Loucy (cell line): ENCODE results near the gene FOXP1.
"Not testable (repeated sequence)": the region's sequence is repeated elsewhere in the genome, so short reads cannot be mapped to it uniquely, and the experiment has no call there.

ENCODE experiments used
- H2AFZ ChIP-seq: fragments of 200-600 bp; sonication (generic); 2 replicates; pipeline ENCODE4 v1.6.0; 2016; ENCODE audit warnings: antibody characterized with exemption, mild to moderate bottlenecking, low read length, moderate library complexity
- H3F3A ChIP-seq: fragments of 200-600 bp; 2 replicates; pipeline ENCODE4 v1.6.0; 2016; ENCODE audit warnings: antibody characterized with exemption, low read depth, mild to moderate bottlenecking
- H3K27me3 ChIP-seq: fragments of 200-600 bp; sonication (generic); 2 replicates; pipeline ENCODE4 v1.6.1; 2014; ENCODE audit warnings: low read length, mild to moderate bottlenecking; ENCODE audit not compliant: insufficient read depth, poor library complexity, severe bottlenecking
- H3K36me3 ChIP-seq: fragments of 200-600 bp; sonication (generic); 2 replicates; pipeline ENCODE4 v1.6.1; 2016; ENCODE audit warnings: low read length; ENCODE audit not compliant: insufficient read depth
- H3K4me1 ChIP-seq: fragments of 200-600 bp; sonication (generic); 2 replicates; pipeline ENCODE4 v1.5.1; 2014; ENCODE audit warnings: low read length, mild to moderate bottlenecking; ENCODE audit not compliant: insufficient read depth, poor library complexity, severe bottlenecking
- H3K4me2 ChIP-seq: fragments of 200-600 bp; sonication (generic); 2 replicates; pipeline ENCODE4 v1.6.0; 2014; ENCODE audit warnings: antibody characterized with exemption, low read length, low read depth, mild to moderate bottlenecking; ENCODE audit not compliant: poor library complexity, severe bottlenecking
- H3K4me3 ChIP-seq: fragments of 200-600 bp; sonication (generic); 2 replicates; pipeline ENCODE4 v1.5.1; 2014; ENCODE audit warnings: low read length, mild to moderate bottlenecking, mixed read lengths; ENCODE audit not compliant: poor library complexity, severe bottlenecking
- H3K79me2 ChIP-seq: fragments of 200-600 bp; sonication (generic); 2 replicates; pipeline ENCODE4 v1.6.1; 2014; ENCODE audit warnings: low read length; ENCODE audit not compliant: insufficient read depth
- H3K9ac ChIP-seq: fragments of 200-600 bp; sonication (generic); 2 replicates; pipeline ENCODE4 v1.6.0; 2014; ENCODE audit warnings: mild to moderate bottlenecking, low read depth, low read length, moderate library complexity; ENCODE audit not compliant: poor library complexity, severe bottlenecking
- H3K9me2 ChIP-seq: fragments of 200-600 bp; sonication (generic); replicated peaks from 2 replicates; pipeline ENCODE4 v1.6.1; 2016; ENCODE audit warnings: low read depth, low read length, mixed read lengths
- H3K9me3 ChIP-seq: fragments of 200-600 bp; sonication (generic); 2 replicates; pipeline ENCODE4 v1.6.1; 2014; ENCODE audit warnings: mild to moderate bottlenecking, antibody characterized with exemption, low read length, low read depth; ENCODE audit not compliant: insufficient read depth
- H4K20me1 ChIP-seq: fragments of 200-600 bp; sonication (generic); 2 replicates; pipeline ENCODE4 v1.6.0; 2014; ENCODE audit warnings: antibody characterized with exemption, low read length, mild to moderate bottlenecking; ENCODE audit not compliant: insufficient read depth, poor library complexity, severe bottlenecking
- EZH2phosphoT487 ChIP-seq: fragments of 200-600 bp; IDR thresholded peaks from 2 replicates; pipeline ENCODE4 v1.6.1; 2018; ENCODE audit warnings: antibody characterized with exemption, mild to moderate bottlenecking, moderate library complexity, borderline replicate concordance
- TF ChIP-seq, protein P1 (sequence below): fragments of 200-600 bp; sonication (generic); conservative IDR thresholded peaks from 2 replicates; pipeline ENCODE4 v1.5.1; 2014; ENCODE audit warnings: mild to moderate bottlenecking, antibody characterized with exemption, low read length

The FOXP1 gene

DNA sequence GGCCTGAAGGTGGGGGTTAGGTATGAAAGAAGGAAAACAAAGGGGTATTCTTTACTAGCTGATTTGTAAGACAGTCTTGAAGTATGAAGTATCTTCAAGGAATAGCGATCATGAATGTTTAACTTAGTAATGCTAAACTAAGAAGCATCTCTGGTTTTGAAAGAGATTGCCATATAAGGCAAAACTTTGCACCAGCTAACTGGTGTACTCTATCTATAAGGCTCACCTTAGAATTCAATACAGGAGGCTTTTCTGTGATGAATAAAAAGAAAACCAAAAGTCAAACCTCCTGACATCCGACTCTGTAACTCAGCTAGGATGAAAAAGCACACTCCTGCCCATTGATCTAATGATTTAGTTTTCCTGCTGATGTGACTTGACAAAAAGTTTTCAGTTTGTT is 54.7 kb downstream of the FOXP1 start:
- H3K4me2 ChIP-seq, result no peak overlapping the region
- no peaks in the 10 kb centered on the region for H3K27me3 ChIP-seq
- no peaks in the 10 kb centered on the region for H3K9me3 ChIP-seq
- no peaks in the 10 kb centered on the region for H4K20me1 ChIP-seq
- no peaks in the 10 kb centered on the region; the same call in 1 of the 2 replicates for H3K36me3 ChIP-seq
- peaks cover 17% of the 10 kb centered on the region; the same call in 1 of the 2 replicates for H3K79me2 ChIP-seq
- H3F3A ChIP-seq, result no peaks in the 10 kb centered on the region
- H3K4me3 ChIP-seq, result no peak overlapping the region
- TF ChIP-seq EZH2phosphoT487, result no peak
- TF ChIP-seq, protein P1, sequence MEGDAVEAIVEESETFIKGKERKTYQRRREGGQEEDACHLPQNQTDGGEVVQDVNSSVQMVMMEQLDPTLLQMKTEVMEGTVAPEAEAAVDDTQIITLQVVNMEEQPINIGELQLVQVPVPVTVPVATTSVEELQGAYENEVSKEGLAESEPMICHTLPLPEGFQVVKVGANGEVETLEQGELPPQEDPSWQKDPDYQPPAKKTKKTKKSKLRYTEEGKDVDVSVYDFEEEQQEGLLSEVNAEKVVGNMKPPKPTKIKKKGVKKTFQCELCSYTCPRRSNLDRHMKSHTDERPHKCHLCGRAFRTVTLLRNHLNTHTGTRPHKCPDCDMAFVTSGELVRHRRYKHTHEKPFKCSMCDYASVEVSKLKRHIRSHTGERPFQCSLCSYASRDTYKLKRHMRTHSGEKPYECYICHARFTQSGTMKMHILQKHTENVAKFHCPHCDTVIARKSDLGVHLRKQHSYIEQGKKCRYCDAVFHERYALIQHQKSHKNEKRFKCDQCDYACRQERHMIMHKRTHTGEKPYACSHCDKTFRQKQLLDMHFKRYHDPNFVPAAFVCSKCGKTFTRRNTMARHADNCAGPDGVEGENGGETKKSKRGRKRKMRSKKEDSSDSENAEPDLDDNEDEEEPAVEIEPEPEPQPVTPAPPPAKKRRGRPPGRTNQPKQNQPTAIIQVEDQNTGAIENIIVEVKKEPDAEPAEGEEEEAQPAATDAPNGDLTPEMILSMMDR, result no peak
- H3K4me1 ChIP-seq, result peaks cover 17% of the 10 kb centered on the region
- no peaks in the 10 kb centered on the region for H3K9me2 ChIP-seq
- H3K9ac ChIP-seq, result no peak overlapping the region
- no peak overlapping the region for H2AFZ ChIP-seq

DNA sequence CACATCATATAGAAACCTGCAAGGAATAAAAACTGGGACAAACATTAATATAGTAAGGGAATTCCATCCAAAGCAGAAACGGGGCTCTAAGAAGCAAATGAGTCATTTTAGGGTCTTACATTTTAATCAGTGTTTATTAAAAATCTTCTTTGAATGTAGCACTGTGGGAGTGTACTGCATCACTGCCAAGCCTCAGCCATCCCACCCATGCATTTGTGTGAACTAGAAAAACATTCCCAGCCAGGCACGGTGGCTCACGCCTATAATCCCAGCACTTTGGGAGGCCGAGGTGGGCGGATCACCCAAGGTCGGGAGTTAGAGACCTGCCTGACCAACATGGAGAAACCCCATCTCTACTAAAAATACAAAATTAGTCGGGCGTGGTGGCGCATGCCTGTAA is 57.1 kb downstream of the FOXP1 start:
- not testable (repeated sequence) for H3K9ac ChIP-seq

DNA sequence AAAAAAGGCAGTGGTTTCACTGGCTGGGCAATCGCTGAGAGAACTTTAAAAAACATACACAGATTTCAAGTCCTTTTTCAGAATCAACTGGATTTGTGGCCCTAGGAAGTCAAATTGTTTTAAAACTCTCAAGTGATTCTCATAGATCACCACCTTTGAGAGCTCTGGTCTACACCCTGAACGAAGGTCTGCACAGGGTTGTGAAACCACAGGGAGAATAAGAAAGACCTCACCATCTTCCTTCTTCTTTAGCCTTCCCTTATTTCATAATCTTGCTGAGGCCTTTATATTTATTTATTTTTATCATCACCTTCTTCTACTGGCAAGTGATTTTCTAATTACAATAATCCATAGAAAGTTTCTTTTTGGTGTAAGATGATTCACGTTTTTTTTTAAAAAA is 58.1 kb downstream of the FOXP1 start:
- H3K79me2 ChIP-seq, result peaks cover 33% of the 10 kb centered on the region
- H3K9me3 ChIP-seq, result no peaks in the 10 kb centered on the region

More for the DNA sequence above, 57.1 kb downstream of the FOXP1 start:
- not testable (repeated sequence) for H3K9me3 ChIP-seq, H3K4me3 ChIP-seq, H3K9me2 ChIP-seq, H3K27me3 ChIP-seq, H3K4me2 ChIP-seq, H2AFZ ChIP-seq, H3K36me3 ChIP-seq, H4K20me1 ChIP-seq, H3F3A ChIP-seq
- peaks cover 15% of the 10 kb centered on the region for H3K4me1 ChIP-seq
- H3K79me2 ChIP-seq, result peaks cover 27% of the 10 kb centered on the region

DNA sequence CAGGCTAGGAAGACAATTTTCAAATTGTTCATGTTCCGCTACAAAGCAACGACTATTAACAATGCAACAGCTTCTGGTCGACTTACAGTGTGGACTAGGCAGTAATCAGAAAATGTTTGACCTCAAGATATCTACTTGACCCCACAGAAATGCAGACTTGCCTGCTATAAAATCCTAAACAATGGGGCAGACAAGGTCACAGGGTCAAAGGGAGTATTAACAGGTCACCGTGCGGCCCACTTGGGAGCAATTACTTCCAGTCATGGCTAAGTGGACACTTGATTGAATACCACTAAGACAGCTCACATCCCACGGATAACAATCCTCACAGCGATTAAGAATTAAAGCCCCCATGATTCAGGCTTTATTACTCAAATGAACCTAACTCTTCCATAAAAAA is 58.9 kb downstream of the FOXP1 start:
- Histone ChIP-seq H4K20me1 (no peaks in the 10 kb centered on the region), H3K9me3 (no peaks in the 10 kb centered on the region), H3F3A (no peaks in the 10 kb centered on the region), H3K9ac (no peak overlapping the region), H3K4me1 (peaks cover 15% of the 10 kb centered on the region), H3K36me3 (no peaks in the 10 kb centered on the region), H3K79me2 (peaks cover 34% of the 10 kb centered on the region), H3K9me2 (no peaks in the 10 kb centered on the region), H2AFZ (no peak overlapping the region), H3K27me3 (no peaks in the 10 kb centered on the region), H3K4me2 (no peak overlapping the region), H3K4me3 (no peak overlapping the region)
- TF ChIP-seq, protein P1, result no peak
- TF ChIP-seq EZH2phosphoT487, result no peak

More for the DNA sequence above, 58.1 kb downstream of the FOXP1 start:
- Histone ChIP-seq H2AFZ (no peak overlapping the region), H3K4me3 (no peak overlapping the region), H3K4me1 (peaks cover 15% of the 10 kb centered on the region), H3K27me3 (no peaks in the 10 kb centered on the region), H4K20me1 (no peaks in the 10 kb centered on the region), H3K9ac (no peak overlapping the region), H3F3A (no peaks in the 10 kb centered on the region), H3K9me2 (no peaks in the 10 kb centered on the region), H3K4me2 (no peak overlapping the region), H3K36me3 (no peaks in the 10 kb centered on the region)
- no peak for TF ChIP-seq EZH2phosphoT487
- TF ChIP-seq, protein P1, result no peak
